Bronchial epithelial cell (primary cell): ENCODE data around the gene EPHA6. TPM values are rescaled to one million over a fixed set of nuclear protein-coding genes. Genes with fewer than 3 reads are reported as not detected.

Experiments
- DNase-seq: peaks from one replicate; pipeline ENCODE4 v3.0.0-alpha.2; 2010; ENCODE audit warnings: low read depth
- FAIRE-seq: peaks from 2 replicates; lab custom pipeline; 2011; peaks lifted over from hg19 to GRCh38; lab: Jason Lieb, UNC
- H3K27me3 ChIP-seq: 2 replicates; pipeline ENCODE4 v1.5.1; 2011; ENCODE audit warnings: low read length; ENCODE audit not compliant: control insufficient read depth, insufficient read depth
- H3K36me3 ChIP-seq: 2 replicates; pipeline ENCODE4 v1.5.1; 2011; ENCODE audit warnings: low read length; ENCODE audit not compliant: control insufficient read depth, insufficient read depth
- H3K4me3 ChIP-seq: 2 replicates; pipeline ENCODE4 v1.5.1; 2011; ENCODE audit warnings: mild to moderate bottlenecking, low read depth, low read length, control low read depth
- total RNA-seq: library from RNA; depleted of rRNA; stranded (reverse); fragments of >200 nt; gene quantifications from 2 replicates; pipeline ENCODE4 v1.2.1, GENCODE V29; 2014
- TF ChIP-seq, protein P1 (sequence below): IDR thresholded peaks from 2 replicates; pipeline ENCODE4 v1.5.1; 2011; ENCODE audit warnings: mild to moderate bottlenecking, moderate library complexity, low read length, control low read depth, inconsistent platforms; ENCODE audit not compliant: insufficient read depth, severe bottlenecking

Gene EPHA6
- total RNA-seq, 1 donor from 2014 or later = 0.26 TPM

GRCh38 chr3:97481416-97481815, 667.0 kb downstream of the EPHA6 start:
- TF ChIP-seq, protein P1, sequence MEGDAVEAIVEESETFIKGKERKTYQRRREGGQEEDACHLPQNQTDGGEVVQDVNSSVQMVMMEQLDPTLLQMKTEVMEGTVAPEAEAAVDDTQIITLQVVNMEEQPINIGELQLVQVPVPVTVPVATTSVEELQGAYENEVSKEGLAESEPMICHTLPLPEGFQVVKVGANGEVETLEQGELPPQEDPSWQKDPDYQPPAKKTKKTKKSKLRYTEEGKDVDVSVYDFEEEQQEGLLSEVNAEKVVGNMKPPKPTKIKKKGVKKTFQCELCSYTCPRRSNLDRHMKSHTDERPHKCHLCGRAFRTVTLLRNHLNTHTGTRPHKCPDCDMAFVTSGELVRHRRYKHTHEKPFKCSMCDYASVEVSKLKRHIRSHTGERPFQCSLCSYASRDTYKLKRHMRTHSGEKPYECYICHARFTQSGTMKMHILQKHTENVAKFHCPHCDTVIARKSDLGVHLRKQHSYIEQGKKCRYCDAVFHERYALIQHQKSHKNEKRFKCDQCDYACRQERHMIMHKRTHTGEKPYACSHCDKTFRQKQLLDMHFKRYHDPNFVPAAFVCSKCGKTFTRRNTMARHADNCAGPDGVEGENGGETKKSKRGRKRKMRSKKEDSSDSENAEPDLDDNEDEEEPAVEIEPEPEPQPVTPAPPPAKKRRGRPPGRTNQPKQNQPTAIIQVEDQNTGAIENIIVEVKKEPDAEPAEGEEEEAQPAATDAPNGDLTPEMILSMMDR = no peak
- H3K4me3 ChIP-seq = no peak overlapping the region
- H3K36me3 ChIP-seq = no peaks in the 10 kb centered on the region
- FAIRE-seq (no peak), DNase-seq (no peak)
- no peaks in the 10 kb centered on the region for H3K27me3 ChIP-seq

GRCh38 chr3:97485206-97485605, 670.8 kb downstream of the EPHA6 start:
- DNase-seq (no peak), FAIRE-seq (no peak)
- H3K4me3 ChIP-seq = no peak overlapping the region
- TF ChIP-seq, protein P1 = no peak
- no peaks in the 10 kb centered on the region for H3K27me3 ChIP-seq
- no peaks in the 10 kb centered on the region for H3K36me3 ChIP-seq

GRCh38 chr3:97487587-97487986, 673.2 kb downstream of the EPHA6 start:
- H3K27me3 ChIP-seq = no peaks in the 10 kb centered on the region
- TF ChIP-seq, protein P1 = no peak
- FAIRE-seq (no peak), DNase-seq (no peak)
- H3K36me3 ChIP-seq = no peaks in the 10 kb centered on the region
- H3K4me3 ChIP-seq = no peak overlapping the region

DNA sequence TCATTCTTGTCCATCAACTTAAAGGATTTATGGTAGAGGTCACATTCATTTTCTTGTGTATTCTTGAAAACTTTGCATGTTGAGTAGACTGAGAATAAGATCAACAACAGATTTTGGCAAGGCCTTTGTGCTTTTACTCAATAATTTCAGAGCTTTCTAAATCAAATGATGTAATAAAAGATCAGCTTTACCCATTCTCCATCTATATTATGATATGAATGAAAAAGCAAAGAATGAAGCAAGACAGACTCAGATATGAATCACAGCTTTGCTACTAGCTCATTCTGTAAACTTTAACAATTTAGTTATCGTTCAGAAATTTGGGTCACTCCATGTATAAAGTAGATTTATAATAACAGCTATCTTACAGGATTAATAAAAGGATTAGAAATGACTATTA, 674.3 kb downstream of the EPHA6 start:
- TF ChIP-seq, protein P1 = no peak
- Histone ChIP-seq H3K4me3 (no peak overlapping the region), H3K27me3 (no peaks in the 10 kb centered on the region), H3K36me3 (no peaks in the 10 kb centered on the region)
- no peak for FAIRE-seq
- DNase-seq = no peak

DNA sequence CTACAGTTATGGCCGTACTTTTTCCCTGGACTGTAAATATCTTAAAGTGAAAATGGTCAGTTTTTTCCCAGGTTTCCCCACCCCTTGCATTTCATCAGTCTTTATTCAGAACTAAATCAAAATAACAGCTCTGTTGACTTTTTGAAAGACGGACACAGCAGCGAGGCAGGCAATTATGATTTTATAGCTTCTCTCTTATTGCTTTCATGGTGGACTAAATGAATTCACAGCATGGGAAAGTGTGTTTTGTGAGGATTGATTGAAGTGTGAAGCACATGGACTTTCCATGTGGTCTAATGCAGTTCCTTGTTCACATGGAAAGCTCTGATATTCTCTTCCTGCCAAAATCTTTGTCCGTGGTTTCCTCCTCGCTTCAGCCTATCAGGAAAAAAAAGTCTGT, 681.5 kb downstream of the EPHA6 start:
- Histone ChIP-seq H3K4me3 (no peak overlapping the region), H3K36me3 (no peaks in the 10 kb centered on the region), H3K27me3 (no peaks in the 10 kb centered on the region)
- FAIRE-seq (no peak), DNase-seq (no peak)
- TF ChIP-seq, protein P1 = no peak

- FAIRE-seq = no peak
- DNase-seq = no peak
- no peaks in the 10 kb centered on the region for H3K36me3 ChIP-seq
- TF ChIP-seq, protein P1 = no peak
- H3K27me3 ChIP-seq = no peaks in the 10 kb centered on the region
- H3K4me3 ChIP-seq = no peak overlapping the region
Measured at GRCh38 chr3:97497138-97497537, 682.7 kb downstream of the EPHA6 start.
